Endodermal cell (in vitro differentiated cells): ENCODE results near the gene DDX19B. TPM values are rescaled to one million over a fixed set of nuclear protein-coding genes. Genes with fewer than 3 reads are reported as not detected.

ENCODE experiments used
- DNase-seq: peaks from one replicate; pipeline ENCODE4 v3.0.0-alpha.2; 2017
- H3K27ac ChIP-seq: 2 replicates; pipeline ENCODE4 v1.5.1; 2013; ENCODE audit warnings: mild to moderate bottlenecking, low read depth, low read length, moderate library complexity
- H3K27me3 ChIP-seq: 2 replicates; pipeline ENCODE4 v1.6.1; 2013; ENCODE audit warnings: mild to moderate bottlenecking, low read length, moderate library complexity; ENCODE audit not compliant: insufficient read depth, control insufficient read depth, poor library complexity, severe bottlenecking
- H3K36me3 ChIP-seq: 2 replicates; pipeline ENCODE4 v1.7.0; 2013; ENCODE audit warnings: mild to moderate bottlenecking, low read length, moderate library complexity; ENCODE audit not compliant: control insufficient read depth, insufficient read depth
- H3K4me1 ChIP-seq: one replicate; pipeline ENCODE4 v1.7.0; 2013; ENCODE audit warnings: low read length; ENCODE audit not compliant: control insufficient read depth, insufficient read depth
- H3K4me3 ChIP-seq: 2 replicates; pipeline ENCODE4 v1.5.1; 2013; ENCODE audit warnings: mild to moderate bottlenecking, low read length, moderate library complexity
- H3K9ac ChIP-seq: 2 replicates; pipeline ENCODE4 v1.6.1; 2013; ENCODE audit warnings: mild to moderate bottlenecking, low read length, moderate library complexity; ENCODE audit not compliant: poor library complexity, severe bottlenecking; ENCODE audit errors: extremely low read depth
- H3K9me3 ChIP-seq: 2 replicates; pipeline ENCODE4 v1.6.1; 2013; ENCODE audit warnings: mild to moderate bottlenecking, low read length, moderate library complexity; ENCODE audit not compliant: control insufficient read depth
- H3K27ac Mint-ChIP-seq: 2 replicates; pipeline ENCODE4 v1.8.0; 2020; ENCODE audit warnings: mixed read lengths
- H3K27me3 Mint-ChIP-seq: 2 replicates; pipeline ENCODE4 v1.8.0; 2021; ENCODE audit warnings: mild to moderate bottlenecking, mixed read lengths; ENCODE audit not compliant: insufficient read depth
- H3K36me3 Mint-ChIP-seq: 2 replicates; pipeline ENCODE4 v1.8.0; 2020; ENCODE audit warnings: low read depth, mixed read lengths
- H3K4me1 Mint-ChIP-seq: 2 replicates; pipeline ENCODE4 v1.8.0; 2020; ENCODE audit warnings: mixed read lengths
- H3K4me3 Mint-ChIP-seq: 2 replicates; pipeline ENCODE4 v1.8.0; 2020; ENCODE audit warnings: mild to moderate bottlenecking, moderate library complexity, mixed read lengths
- H3K9me3 Mint-ChIP-seq: 2 replicates; pipeline ENCODE4 v1.8.0; 2020; ENCODE audit warnings: mild to moderate bottlenecking, mixed read lengths
- WGBS, 2 experiments: methylation state at CpG; one replicate each; pipeline versions ENCODE4 v1.1.5 to v1.1.7; 2013; ENCODE audit warnings: missing lambda C conversion rate in 2 of 2, mixed read lengths in 1 of 2; ENCODE audit not compliant: insufficient coverage in 1 of 2, insufficient read length in 1 of 2; 5-methylcytosine and 5-hydroxymethylcytosine counted together
- total RNA-seq, 2 donors: library from RNA; stranded (reverse); fragmentation: NEBNext Ultra II Directional in 1 of 2; extraction: Animal tissue kit (Norgen Biotek cat#: 25700) in 1 of 2; gene quantifications; 2 replicates in 1 of 2; 3 replicates in 1 of 2; pipeline ENCODE4 v1.2.1, GENCODE V29; 2021
- TF ChIP-seq, protein P1 (sequence below): fragments of 200-600 bp; sonication (generic); conservative IDR thresholded peaks from 2 replicates; pipeline ENCODE4 v1.5.0; 2021; ENCODE audit warnings: antibody characterized with exemption, mild to moderate bottlenecking

DDX19B gene
- total RNA-seq, 2 donors from 2014 or later, result 39.2 to 43.5 TPM

DNA sequence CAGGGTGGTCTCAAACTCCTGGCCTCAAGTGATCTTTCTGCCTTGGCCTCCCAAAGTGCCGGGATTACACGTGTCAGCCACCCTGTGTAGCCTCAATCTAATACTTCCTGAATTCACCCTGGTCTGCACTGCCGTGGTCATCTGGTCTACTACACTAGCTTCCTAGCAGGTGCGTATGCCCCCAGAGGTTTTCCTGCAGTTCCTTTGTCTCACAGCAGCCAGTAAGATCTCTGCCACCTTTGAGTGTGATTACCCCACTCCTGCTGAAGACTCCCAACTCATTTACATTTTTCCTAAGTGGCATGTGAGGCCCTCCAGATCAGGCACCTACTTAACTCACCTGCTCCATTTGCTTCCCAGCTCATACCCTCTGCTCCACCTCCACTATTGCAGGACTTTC lies 42.6 kb downstream of the DDX19B start:
- Histone ChIP-seq H3K27me3 (no peaks in the 10 kb centered on the region), H3K36me3 (no peaks in the 10 kb centered on the region), H3K9me3 (no peaks in the 10 kb centered on the region), H3K4me1 (no peaks in the 10 kb centered on the region), H3K4me3 (no peak overlapping the region), H3K9ac (no peak overlapping the region), H3K27ac (no peak overlapping the region)
- no peaks in the 10 kb centered on the region for H3K27me3 Mint-ChIP-seq
- H3K36me3 Mint-ChIP-seq, result peaks cover 4% of the 10 kb centered on the region
- 84 to 90% methylated on average over 4 of the region's 4 CpGs for WGBS, 2 experiments
- peak; percentile 45 for DNase-seq
- peak overlapping the region; percentile 79 for H3K27ac Mint-ChIP-seq
- TF ChIP-seq, protein P1, sequence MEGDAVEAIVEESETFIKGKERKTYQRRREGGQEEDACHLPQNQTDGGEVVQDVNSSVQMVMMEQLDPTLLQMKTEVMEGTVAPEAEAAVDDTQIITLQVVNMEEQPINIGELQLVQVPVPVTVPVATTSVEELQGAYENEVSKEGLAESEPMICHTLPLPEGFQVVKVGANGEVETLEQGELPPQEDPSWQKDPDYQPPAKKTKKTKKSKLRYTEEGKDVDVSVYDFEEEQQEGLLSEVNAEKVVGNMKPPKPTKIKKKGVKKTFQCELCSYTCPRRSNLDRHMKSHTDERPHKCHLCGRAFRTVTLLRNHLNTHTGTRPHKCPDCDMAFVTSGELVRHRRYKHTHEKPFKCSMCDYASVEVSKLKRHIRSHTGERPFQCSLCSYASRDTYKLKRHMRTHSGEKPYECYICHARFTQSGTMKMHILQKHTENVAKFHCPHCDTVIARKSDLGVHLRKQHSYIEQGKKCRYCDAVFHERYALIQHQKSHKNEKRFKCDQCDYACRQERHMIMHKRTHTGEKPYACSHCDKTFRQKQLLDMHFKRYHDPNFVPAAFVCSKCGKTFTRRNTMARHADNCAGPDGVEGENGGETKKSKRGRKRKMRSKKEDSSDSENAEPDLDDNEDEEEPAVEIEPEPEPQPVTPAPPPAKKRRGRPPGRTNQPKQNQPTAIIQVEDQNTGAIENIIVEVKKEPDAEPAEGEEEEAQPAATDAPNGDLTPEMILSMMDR, result no peak
- H3K4me3 Mint-ChIP-seq, result no peak overlapping the region
- no peaks in the 10 kb centered on the region for H3K9me3 Mint-ChIP-seq
- H3K4me1 Mint-ChIP-seq, result peaks cover 13% of the 10 kb centered on the region

DNA sequence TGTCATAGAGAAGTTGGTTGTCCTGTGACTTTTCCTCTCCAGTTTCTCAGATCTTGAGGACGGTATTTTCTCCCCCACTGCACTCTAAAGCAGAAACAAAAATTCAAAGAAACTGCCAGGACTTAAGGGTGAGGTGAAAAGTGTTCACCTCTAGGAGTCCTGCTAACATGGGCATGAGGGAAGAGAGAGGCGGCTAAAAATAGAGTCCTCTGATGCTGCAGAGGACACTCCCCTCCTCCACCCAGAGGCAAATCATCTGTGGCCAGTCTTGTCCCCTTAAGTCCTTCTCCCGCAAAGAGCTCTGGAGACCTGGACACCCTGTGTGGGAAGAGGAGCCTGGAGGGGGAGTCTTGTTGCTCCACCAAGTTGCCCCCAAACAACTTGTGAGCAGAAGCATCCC lies 43.0 kb downstream of the DDX19B start:
- Histone ChIP-seq H3K36me3 (no peaks in the 10 kb centered on the region), H3K9ac (no peak overlapping the region), H3K4me3 (no peak overlapping the region), H3K27me3 (no peaks in the 10 kb centered on the region), H3K27ac (no peak overlapping the region), H3K9me3 (no peaks in the 10 kb centered on the region), H3K4me1 (no peaks in the 10 kb centered on the region)
- whole genome bisulfite sequencing, 2 experiments, result 88 to 90% methylated on average over 2 to 3 of the region's 3 CpGs
- Mint-ChIP-seq H3K36me3 (peaks cover 4% of the 10 kb centered on the region), H3K27ac (peak overlapping the region; percentile 79), H3K9me3 (no peaks in the 10 kb centered on the region), H3K27me3 (no peaks in the 10 kb centered on the region), H3K4me1 (peaks cover 13% of the 10 kb centered on the region), H3K4me3 (no peak overlapping the region)
- TF ChIP-seq, protein P1, result no peak
- peak; percentile 48 for DNase-seq

DNA sequence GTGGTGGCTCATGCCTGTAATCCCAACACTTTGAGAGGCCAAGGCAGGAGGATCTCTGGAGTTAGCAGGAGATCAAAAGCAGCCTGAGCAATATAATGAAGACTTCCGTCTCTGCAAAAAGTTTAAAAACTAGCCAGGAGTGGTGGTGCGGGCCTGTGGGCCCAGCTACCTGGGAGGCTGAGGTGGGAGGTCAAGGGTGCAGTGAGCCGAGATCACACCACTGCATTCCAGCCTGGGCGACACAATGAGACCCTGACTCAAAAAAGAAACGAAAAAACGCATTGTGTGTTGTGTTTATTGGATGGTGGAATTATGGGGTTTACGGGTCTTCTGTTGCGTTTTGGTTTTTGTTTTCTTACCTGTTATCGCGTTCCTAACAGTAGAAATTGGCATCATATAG lies 46.9 kb downstream of the DDX19B start:
- DNase-seq, result no peak
- WGBS, 2 experiments, result 91 to 92% methylated on average over 7 to 10 of the region's 10 CpGs
- Mint-ChIP-seq H3K27me3 (no peaks in the 10 kb centered on the region), H3K4me1 (peaks cover 10% of the 10 kb centered on the region), H3K27ac (peak overlapping the region; percentile 86), H3K4me3 (peak overlapping the region; percentile 98), H3K9me3 (no peaks in the 10 kb centered on the region), H3K36me3 (peaks cover 11% of the 10 kb centered on the region)
- H3K9ac ChIP-seq, result peak overlapping the region; percentile 95
- TF ChIP-seq, protein P1, result no peak
- peaks cover 19% of the 10 kb centered on the region for H3K36me3 ChIP-seq
- H3K27ac ChIP-seq, result peak overlapping the region; percentile 58
- peak overlapping the region; percentile 99 for H3K4me3 ChIP-seq
- no peaks in the 10 kb centered on the region for H3K4me1 ChIP-seq
- no peaks in the 10 kb centered on the region for H3K27me3 ChIP-seq
- H3K9me3 ChIP-seq, result no peaks in the 10 kb centered on the region
